Panc1 (cell line): ENCODE measurements around the gene ONECUT1. TPM values are rescaled to one million over a fixed set of nuclear protein-coding genes. Genes with fewer than 3 reads are reported as not detected.

ENCODE experiments used
- ATAC-seq: fragments of 200-7000 bp; cut with Tn5 transposase; 2 replicates; pipeline ENCODE4 v1.9.1; 2020; ENCODE audit warnings: mild to moderate bottlenecking, moderate library complexity
- BruUV-seq: library from RNA; stranded (reverse); fragments of 400-500 nt; replicated peaks from 2 replicates; lab custom pipeline; 2021; lab: Mats Ljungman, UMichigan
- CTCF ChIA-PET: fragments of 300-600 bp; sonication (Branson Sonifier 250); formaldehyde crosslinking; loops from one replicate; lab custom pipeline; 2022; ENCODE audit warnings: antibody characterized with exemption; lab: Charles Lee
- POLR2A ChIA-PET: fragments of 300-600 bp; sonication (Branson Sonifier 250); formaldehyde crosslinking; loops from one replicate; lab custom pipeline; 2022; ENCODE audit warnings: antibody characterized with exemption; lab: Charles Lee
- DNase-seq: peaks from one replicate; pipeline ENCODE4 v3.0.0-alpha.2; 2010; ENCODE audit warnings: low read depth, low spot score
- H3K27ac ChIP-seq: 2 replicates; pipeline ENCODE4 v1.5.1; 2011; ENCODE audit warnings: mild to moderate bottlenecking, low read length, inconsistent platforms
- H3K27me3 ChIP-seq: fragments of 200-500 bp; sonication (Bioruptor generic); 2 replicates; pipeline ENCODE4 v1.6.0; 2014; ENCODE audit warnings: low read length, inconsistent platforms; ENCODE audit not compliant: control insufficient read depth, insufficient read depth
- H3K36me3 ChIP-seq: fragments of 200-500 bp; sonication (Bioruptor generic); 2 replicates; pipeline ENCODE4 v1.5.1; 2014; ENCODE audit warnings: inconsistent platforms, mild to moderate bottlenecking, low read length, moderate library complexity; ENCODE audit not compliant: control insufficient read depth, insufficient read depth
- H3K4me1 ChIP-seq: 2 replicates; pipeline ENCODE4 v1.5.1; 2011; ENCODE audit warnings: inconsistent platforms, mild to moderate bottlenecking, low read length, moderate library complexity; ENCODE audit not compliant: control insufficient read depth, insufficient read depth
- H3K4me3 ChIP-seq, 2 experiments: 2 replicates each; pipeline ENCODE4 v1.5.1; 2011 to 2012; ENCODE audit warnings: low read depth in 2 of 2, low read length in 2 of 2, mild to moderate bottlenecking in 2 of 2, inconsistent platforms in 1 of 2, moderate library complexity in 1 of 2
- H3K9me3 ChIP-seq: fragments of 200-500 bp; sonication (Bioruptor generic); 2 replicates; pipeline ENCODE4 v1.5.1; 2014; ENCODE audit warnings: low read depth, mild to moderate bottlenecking, inconsistent platforms, low read length, moderate library complexity; ENCODE audit not compliant: control insufficient read depth, insufficient read depth
- CTCF ChIP-seq: fragments of 450-650 bp; IDR thresholded peaks from 2 replicates; pipeline ENCODE4 v1.5.1; 2017; ENCODE audit warnings: mild to moderate bottlenecking
- POLR2AphosphoS5 ChIP-seq: IDR thresholded peaks from 2 replicates; pipeline ENCODE4 v1.6.1; 2012; ENCODE audit warnings: mild to moderate bottlenecking, low read depth, low read length, moderate library complexity
- REST ChIP-seq, 2 experiments: IDR thresholded peaks; 2 replicates each; pipeline ENCODE4 v1.6.1; 2011 to 2012; ENCODE audit warnings: low read depth in 2 of 2, control low read depth in 1 of 2, low read length in 1 of 2, mild to moderate bottlenecking in 1 of 2, moderate library complexity in 1 of 2; ENCODE audit not compliant: insufficient read depth in 1 of 2
- SIN3A ChIP-seq: IDR thresholded peaks from 2 replicates; pipeline ENCODE4 v1.6.1; 2012; ENCODE audit warnings: low read depth, mild to moderate bottlenecking, low read length, moderate library complexity, borderline replicate concordance; ENCODE audit not compliant: insufficient read depth
- TCF7L2 ChIP-seq: IDR thresholded peaks from 2 replicates; pipeline ENCODE4 v1.6.1; 2011; ENCODE audit warnings: mild to moderate bottlenecking, low read depth, low read length, inconsistent platforms
- in situ Hi-C: cut with HindIII; loops from 2 replicates; pipeline ENCODE4 v1.10.0; 2016; ENCODE audit warnings: low sequenced_read_pairs, low pct_unique_long_range_greater_than_20kb
- intact Hi-C: fragments of 100-400 bp; cut with micrococcal nuclease; formaldehyde crosslinking; loops from one replicate; pipeline ENCODE4 v1.10.0; 2022; ENCODE audit not compliant: unreplicated experiment
- total RNA-seq: library from RNA; stranded (reverse); gene quantifications from one replicate; pipeline ENCODE4 v1.2.1, GENCODE V29; 2021; ENCODE audit not compliant: unreplicated experiment

ONECUT1 gene
- total RNA-seq, 1 experiment from 2014 or later = 0.18 TPM

- Histone ChIP-seq H3K36me3 (no peaks in the 10 kb centered on the region), H3K4me3 (no peak overlapping the region), H3K9me3 (no peaks in the 10 kb centered on the region), H3K4me1 (no peaks in the 10 kb centered on the region), H3K27me3 (no peaks in the 10 kb centered on the region), H3K27ac (no peak overlapping the region)
- intact Hi-C loops = no loop called here
- TF ChIP-seq CTCF (no peak), TCF7L2 (no peak), SIN3A (no peak), POLR2AphosphoS5 (no peak), REST (IDR thresholded peaks at IDR 0.05; ENCODE audit: insufficient read depth in 1 of 2, low read depth in 2 of 2, low read length in 1 of 2) (no peak)
- CTCF ChIA-PET = no interaction called here
- in situ Hi-C loops = no loop called here
- no peak for ATAC-seq
- no TSS peak for BruUV-seq
- POLR2A ChIA-PET = no interaction called here
- no peak for DNase-seq
Observed at GRCh38 chr15:52710708-52711389, 79.3 kb downstream of the ONECUT1 start.

- Histone ChIP-seq H3K4me3 (no peak overlapping the region), H3K36me3 (no peaks in the 10 kb centered on the region), H3K27ac (no peak overlapping the region), H3K27me3 (no peaks in the 10 kb centered on the region), H3K4me1 (no peaks in the 10 kb centered on the region), H3K9me3 (no peaks in the 10 kb centered on the region)
- intact Hi-C loops = no loop called here
- TF ChIP-seq CTCF (no peak), REST (IDR thresholded peaks at IDR 0.05; ENCODE audit: insufficient read depth in 1 of 2, low read depth in 2 of 2, low read length in 1 of 2) (no peak), SIN3A (no peak), TCF7L2 (no peak), POLR2AphosphoS5 (no peak)
- CTCF ChIA-PET = no interaction called here
- POLR2A ChIA-PET = interaction anchor here (0.5 kb wide), 1 partner anchor 187 kb away, joined by 18 read pairs; no protein-coding TSS in a partner anchor
- ATAC-seq (no peak), DNase-seq (no peak)
- in situ Hi-C loops = no loop called here
- no TSS peak for BruUV-seq
Observed at GRCh38 chr15:52710050-52710707, 80.0 kb downstream of the ONECUT1 start.
